K562 (cell line): ENCODE results near the gene SNRNP40. TPM values are rescaled to one million over a fixed set of nuclear protein-coding genes. Genes with fewer than 3 reads are reported as not detected.

ENCODE experiments used
- ATAC-seq: fragments of 200-7000 bp; cut with Tn5 transposase; 3 replicates; pipeline ENCODE4 v1.9.1; 2020; ENCODE audit warnings: moderate library complexity
- BruUV-seq: library from RNA; stranded (reverse); fragments of 400-500 nt; replicated peaks from 2 replicates; lab custom pipeline; 2021; lab: Mats Ljungman, UMichigan
- CTCF ChIA-PET: fragments of 300-600 bp; formaldehyde crosslinking; extraction: SDS; loops from one replicate; lab custom pipeline; 2021; ENCODE audit warnings: low intra/inter-chr PET ratio; lab: Yijun Ruan, JAX
- POLR2A ChIA-PET: fragments of 300-600, 350-650 bp; sonication (Branson Sonifier 250); formaldehyde crosslinking; extraction: SDS; loops from one replicate; lab custom pipeline; 2021; ENCODE audit warnings: antibody characterized with exemption, inconsistent platforms; lab: Yijun Ruan, JAX
- DNase-seq, 4 experiments: peaks; one replicate each; pipeline versions ENCODE4 v3.0.0 to v3.0.0-alpha.2; 2011 to 2018; ENCODE audit warnings: low spot score in 3 of 4, mixed read lengths in 3 of 4; ENCODE audit errors: extremely low read depth in 1 of 4
- FAIRE-seq: peaks from 2 replicates; lab custom pipeline; 2011; peaks lifted over from hg19 to GRCh38; lab: Jason Lieb, UNC
- H2AFZ ChIP-seq: 2 replicates; pipeline ENCODE4 v1.6.0; 2011; ENCODE audit warnings: low read depth, low read length, control low read depth, inconsistent platforms
- H3K27ac ChIP-seq: fragments of 200-600 bp; 3 replicates; pipeline ENCODE4 v1.8.0; 2011; ENCODE audit warnings: low read depth, mild to moderate bottlenecking, control low read depth, inconsistent platforms, low read length, moderate library complexity, mixed read lengths; ENCODE audit errors: extremely low read depth
- H3K27me3 ChIP-seq, 2 experiments: fragments of 300-600 bp in 1 of 2; 2 replicates in 1 of 2; 3 replicates in 1 of 2; pipeline versions ENCODE4 v1.6.0 to v1.8.0; 2011; ENCODE audit warnings: inconsistent platforms in 2 of 2, low read length in 2 of 2, mild to moderate bottlenecking in 1 of 2, mixed read lengths in 1 of 2, moderate library complexity in 1 of 2; ENCODE audit not compliant: control insufficient read depth in 2 of 2, insufficient read depth in 2 of 2
- H3K36me3 ChIP-seq: fragments of 300-600 bp; 3 replicates; pipeline ENCODE4 v1.8.0; 2011; ENCODE audit warnings: mild to moderate bottlenecking, low read length, inconsistent platforms; ENCODE audit not compliant: control insufficient read depth, insufficient read depth
- H3K4me1 ChIP-seq, 2 experiments: fragments of 200-600 bp in 1 of 2; replicated peaks in 1 of 2; 2 replicates in 1 of 2; 3 replicates in 1 of 2; pipeline versions ENCODE4 v1.5.1 to v1.8.0; 2011; ENCODE audit warnings: inconsistent platforms in 2 of 2, low read length in 2 of 2, mild to moderate bottlenecking in 1 of 2, mixed read lengths in 1 of 2, moderate library complexity in 1 of 2; ENCODE audit not compliant: control insufficient read depth in 2 of 2, insufficient read depth in 2 of 2
- H3K4me2 ChIP-seq: 2 replicates; pipeline ENCODE4 v1.6.1; 2011; ENCODE audit warnings: low read length, control low read depth, inconsistent platforms, mixed read lengths; ENCODE audit not compliant: insufficient read depth
- H3K4me3 ChIP-seq: fragments of 200-600 bp; sonication (generic), shearing (Covaris generic); 2 replicates; pipeline ENCODE4 v1.5.1; 2016; ENCODE audit warnings: control low read depth, inconsistent platforms
- H3K79me2 ChIP-seq: fragments of 200-600 bp; 3 replicates; pipeline ENCODE4 v1.8.0; 2011; ENCODE audit warnings: low read length, inconsistent platforms; ENCODE audit not compliant: control insufficient read depth, insufficient read depth
- H3K9ac ChIP-seq, 2 experiments: 2 replicates each; pipeline versions ENCODE4 v1.6.0 to v1.6.1; 2011; ENCODE audit warnings: low read depth in 2 of 2, low read length in 2 of 2, control low read depth in 1 of 2, inconsistent platforms in 1 of 2, mild to moderate bottlenecking in 1 of 2, mixed read lengths in 1 of 2; ENCODE audit not compliant: insufficient read depth in 1 of 2
- H3K9me1 ChIP-seq: one replicate; pipeline ENCODE4 v1.6.0; 2011; ENCODE audit warnings: inconsistent platforms, mild to moderate bottlenecking, low read length, moderate library complexity; ENCODE audit not compliant: control insufficient read depth, insufficient read depth
- H3K9me3 ChIP-seq: replicated peaks from 2 replicates; pipeline ENCODE4 v1.5.1; 2011; ENCODE audit warnings: low read depth, low read length, inconsistent platforms; ENCODE audit not compliant: control insufficient read depth, insufficient read depth
- H4K20me1 ChIP-seq: replicated peaks from 2 replicates; pipeline ENCODE4 v1.6.1; 2011; ENCODE audit warnings: low read length, inconsistent platforms, mixed read lengths; ENCODE audit not compliant: control insufficient read depth, insufficient read depth
- ATF6 ChIP-seq: sonication (generic); formaldehyde crosslinking; IDR thresholded peaks from 2 replicates; pipeline ENCODE4 v1.4.0; 2020; ENCODE audit warnings: mild to moderate bottlenecking, missing genetic modification reagents
- GTF2A2 ChIP-seq: IDR thresholded peaks from 2 replicates; pipeline ENCODE4 v1.6.1; 2016; ENCODE audit warnings: mild to moderate bottlenecking, missing genetic modification characterization, missing compliant biosample characterization
- KLF16 ChIP-seq: IDR thresholded peaks from 2 replicates; pipeline ENCODE4 v1.6.1; 2016; ENCODE audit warnings: antibody characterized with exemption
- MECOM ChIP-seq: fragments of 250-450 bp; sonication (Bioruptor Pico); IDR thresholded peaks from 2 replicates; pipeline ENCODE4 v1.8.0; 2022; ENCODE audit warnings: inconsistent platforms
- NFYB ChIP-seq: IDR thresholded peaks from 2 replicates; pipeline ENCODE4 v1.6.1; 2011; ENCODE audit warnings: mild to moderate bottlenecking, moderate library complexity; ENCODE audit not compliant: insufficient read length; ENCODE audit errors: extremely low read depth
- SLC30A9 ChIP-seq: fragments of 250-450 bp; sonication (Bioruptor Pico); IDR thresholded peaks from 2 replicates; pipeline ENCODE4 v1.8.0; 2022; ENCODE audit warnings: mild to moderate bottlenecking, moderate library complexity
- ZNF263 ChIP-seq: sonication (generic); formaldehyde crosslinking; IDR thresholded peaks from 2 replicates; pipeline ENCODE4 v1.8.0; 2022; ENCODE audit warnings: mild to moderate bottlenecking, missing genetic modification reagents, borderline replicate concordance
- ZNF384 ChIP-seq: IDR thresholded peaks from 2 replicates; pipeline ENCODE4 v1.6.1; 2012; ENCODE audit warnings: low read depth, low read length, improper control_type of control experiment
- ZNF41 ChIP-seq: fragments of 250-450 bp; sonication (Bioruptor Pico); conservative IDR thresholded peaks from 2 replicates; pipeline ENCODE4 v1.4.0; 2020; ENCODE audit warnings: mild to moderate bottlenecking
- whole genome bisulfite sequencing: fragments of 100-300 bp; shearing (Covaris generic); methylation state at CpG from one replicate; pipeline ENCODE4 v1.1.6; 2016; ENCODE audit warnings: low coverage, mixed read lengths; ENCODE audit not compliant: insufficient coverage; ENCODE audit errors: missing lambda C conversion rate; 5-methylcytosine and 5-hydroxymethylcytosine counted together
- in situ Hi-C: fragments of 300-500 bp; cut with MboI; formaldehyde crosslinking; loops from 4 replicates; pipeline ENCODE4 v1.15.0; 2018; ENCODE audit warnings: inconsistent platforms, mixed read lengths
- intact Hi-C: fragments of 100-400 bp; cut with micrococcal nuclease; formaldehyde crosslinking; loops from 2 replicates; pipeline ENCODE4 v1.14.2; 2022
- polyA plus RNA-seq, 8 experiments: library from polyadenylated mRNA; depleted of rRNA in 4 of 8; stranded (reverse) in 5 of 8; unstranded in 3 of 8; fragments of >200 nt; fragmentation: Nextera tagmentation in 2 of 8; fragmentation: Illumina TruSeq in 1 of 8; extraction: Ambion mirVana in 2 of 8; extraction: Trizol in 1 of 8; gene quantifications; 2 replicates each; pipeline versions ENCODE4 v1.2.1 to v1.2.3, GENCODE V29; 2011 to 2014; ENCODE audit warnings: inconsistent platforms in 1 of 8, missing spikeins in 1 of 8
- total RNA-seq, 7 experiments: library from RNA; depleted of rRNA in 6 of 7; stranded (reverse); fragments of >200 nt in 6 of 7; fragmentation: Illumina TruSeq in 2 of 7; extraction: Trizol in 2 of 7; gene quantifications; 2 replicates each; pipeline versions ENCODE4 v1.2.1 to v1.2.3, GENCODE V29; 2011 to 2021; ENCODE audit warnings: low replicate concordance in 1 of 7
- TF ChIP-seq, protein P1 (sequence below): IDR thresholded peaks from 2 replicates; pipeline ENCODE4 v1.6.1; 2011; ENCODE audit not compliant: insufficient read length; ENCODE audit errors: extremely low read depth

Gene SNRNP40
- total and polyA plus RNA-seq, 9 of the 15 experiments (the other 6 are each of a cell fraction or from before 2014, with no cell fraction given): 48.7 to 278 (median 163) TPM

- no peaks in the 10 kb centered on the region for H3K79me2 ChIP-seq
- H3K27me3 ChIP-seq: peaks cover 10 to 11% of the 10 kb centered on the region in 2 experiments
- no peak for TF ChIP-seq ZNF263 (CRISPR knock-in tag)
- TF ChIP-seq, protein P1, sequence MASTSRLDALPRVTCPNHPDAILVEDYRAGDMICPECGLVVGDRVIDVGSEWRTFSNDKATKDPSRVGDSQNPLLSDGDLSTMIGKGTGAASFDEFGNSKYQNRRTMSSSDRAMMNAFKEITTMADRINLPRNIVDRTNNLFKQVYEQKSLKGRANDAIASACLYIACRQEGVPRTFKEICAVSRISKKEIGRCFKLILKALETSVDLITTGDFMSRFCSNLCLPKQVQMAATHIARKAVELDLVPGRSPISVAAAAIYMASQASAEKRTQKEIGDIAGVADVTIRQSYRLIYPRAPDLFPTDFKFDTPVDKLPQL: no peak
- no peak for TF ChIP-seq KLF16
- no peak for TF ChIP-seq NFYB
- TF ChIP-seq ATF6 (CRISPR knock-in tag): no peak
- no peak for TF ChIP-seq ZNF41 (CRISPR knock-in tag)
- no peak for TF ChIP-seq ZNF384
- no peak for TF ChIP-seq MECOM (CRISPR knock-in tag)
- TF ChIP-seq GTF2A2 (tag): no peak
- no peak for TF ChIP-seq SLC30A9
- in situ Hi-C loops (no loop called here), intact Hi-C loops (no loop called here)
- ChIA-PET CTCF (no interaction called here), POLR2A (interaction anchor here (1.0 to 1.2 kb wide), 2 partner anchors 15 kb away, joined by 3 to 4 read pairs; no protein-coding TSS in a partner anchor)
- H4K20me1 ChIP-seq: no peaks in the 10 kb centered on the region; the same call in 1 of the 2 replicates
- no peak overlapping the region for H3K4me3 ChIP-seq
- FAIRE-seq: peak; percentile 42
- no peaks in the 10 kb centered on the region for H3K9me1 ChIP-seq
- 50% methylated on average over 4 of the region's 4 CpGs for WGBS
- DNase-seq: no peak
- H2AFZ ChIP-seq: no peak overlapping the region
- peak; percentile 44; the same call in 2 of the 3 replicates for ATAC-seq
- H3K4me1 ChIP-seq: no peaks in the 10 kb centered on the region
- H3K9ac ChIP-seq: no peak overlapping the region
- H3K4me2 ChIP-seq: no peak overlapping the region
- no peaks in the 10 kb centered on the region for H3K9me3 ChIP-seq
- H3K27ac ChIP-seq: no peak overlapping the region
- no peaks in the 10 kb centered on the region for H3K36me3 ChIP-seq
- no TSS peak for BruUV-seq
These were observed 48.3 kb downstream of the SNRNP40 start for GRCh38 chr1:31248276-31248675.
